Measurements from ENCODE around the gene LRRC8B.

GRCh38 chr1:89502042-89502441, 22.6 kb upstream of the LRRC8B start:
- no peak for TF ChIP-seq CTCF (optimal IDR thresholded peaks at IDR 0.05 in 1 of 3, IDR thresholded peaks at IDR 0.05 in 1 of 3, conservative IDR thresholded peaks at IDR 0.05 in 1 of 3; ENCODE audit: extremely low read depth in 1 of 3, insufficient read depth in 2 of 3, low read length in 3 of 3)
- no peak for TF ChIP-seq EZH2 (IDR thresholded peaks at IDR 0.05; ENCODE audit: low read length)
